ENCODE data around the gene NDRG2.
A peak's percentile ranks its signal among the peaks of the same experiment; 100 is the strongest.

The NDRG2 gene

GRCh38 chr14:21070610-21071224 is 45.9 kb upstream of the NDRG2 start:
- TF ChIP-seq MAX (IDR thresholded peaks at IDR 0.05; ENCODE audit: low read depth, low read length), result peak; percentile 23; the same call in 1 of the 2 replicates
- TF ChIP-seq POLR2A (IDR thresholded peaks at IDR 0.05; ENCODE audit: extremely low read depth, insufficient read length), result no peak
- H3K4me3 ChIP-seq (ENCODE audit: low read depth, low read length), result peak overlapping the region; percentile 70
- peak; percentile 90 for DNase-seq (ENCODE audit: low read depth)

- DNase-seq (ENCODE audit: low read depth), result no peak
- H3K4me3 ChIP-seq (ENCODE audit: low read depth, low read length), result peak within 1 kb of the TSS; percentile 70
- TF ChIP-seq MYC (IDR thresholded peaks at IDR 0.05; ENCODE audit: low read depth, low read length) (no peak), CTCF (IDR thresholded peaks at IDR 0.05; ENCODE audit: low read depth, low read length) (no peak), MAX (IDR thresholded peaks at IDR 0.05; ENCODE audit: low read depth, low read length) (no peak), POLR2A (IDR thresholded peaks at IDR 0.05; ENCODE audit: extremely low read depth, insufficient read length) (no peak)
Measured at GRCh38 chr14:21070083-21070609, 45.3 kb upstream of the NDRG2 start, which contains the start of gene ARHGEF40. Gene ARHGEF40 (plus strand): TSS chr14:21070304. CDS start chr14:21070397, 93 bp downstream.

- peak; percentile 12 for DNase-seq (ENCODE audit: low read depth)
- no peak for TF ChIP-seq CTCF (IDR thresholded peaks at IDR 0.05; ENCODE audit: low read depth, low read length)
- no peak for TF ChIP-seq MYC (IDR thresholded peaks at IDR 0.05; ENCODE audit: low read depth, low read length)
- no peak for TF ChIP-seq MAX (IDR thresholded peaks at IDR 0.05; ENCODE audit: low read depth, low read length)
- no peak for TF ChIP-seq POLR2A (IDR thresholded peaks at IDR 0.05; ENCODE audit: extremely low read depth, insufficient read length)
- peak overlapping the region; percentile 56 for H3K4me3 ChIP-seq (ENCODE audit: low read depth, low read length)
Measured at GRCh38 chr14:21069388-21070082, 44.7 kb upstream of the NDRG2 start.

- H3K4me3 ChIP-seq (ENCODE audit: low read depth, low read length), result no peak overlapping the region
- peak; percentile 85 for DNase-seq (ENCODE audit: low read depth)
- TF ChIP-seq MAX (IDR thresholded peaks at IDR 0.05; ENCODE audit: low read depth, low read length) (peak; percentile 21; the same call in 1 of the 2 replicates), POLR2A (IDR thresholded peaks at IDR 0.05; ENCODE audit: extremely low read depth, insufficient read length) (no peak), CTCF (IDR thresholded peaks at IDR 0.05; ENCODE audit: low read depth, low read length) (peak; percentile 60), MYC (IDR thresholded peaks at IDR 0.05; ENCODE audit: low read depth, low read length) (no peak)
Measured at GRCh38 chr14:21068521-21069387, 43.9 kb upstream of the NDRG2 start.

- no peak overlapping the region for H3K4me3 ChIP-seq (ENCODE audit: low read depth, low read length)
- TF ChIP-seq MYC (IDR thresholded peaks at IDR 0.05; ENCODE audit: low read depth, low read length), result no peak
- no peak for TF ChIP-seq MAX (IDR thresholded peaks at IDR 0.05; ENCODE audit: low read depth, low read length)
- TF ChIP-seq POLR2A (IDR thresholded peaks at IDR 0.05; ENCODE audit: extremely low read depth, insufficient read length), result no peak
- TF ChIP-seq CTCF (IDR thresholded peaks at IDR 0.05; ENCODE audit: low read depth, low read length), result peak; percentile 31
- peak; percentile 31 for DNase-seq (ENCODE audit: low read depth)
Measured at GRCh38 chr14:21066882-21067502, 42.1 kb upstream of the NDRG2 start.
